ENCODE data around the gene MAML3.

The MAML3 gene

DNA sequence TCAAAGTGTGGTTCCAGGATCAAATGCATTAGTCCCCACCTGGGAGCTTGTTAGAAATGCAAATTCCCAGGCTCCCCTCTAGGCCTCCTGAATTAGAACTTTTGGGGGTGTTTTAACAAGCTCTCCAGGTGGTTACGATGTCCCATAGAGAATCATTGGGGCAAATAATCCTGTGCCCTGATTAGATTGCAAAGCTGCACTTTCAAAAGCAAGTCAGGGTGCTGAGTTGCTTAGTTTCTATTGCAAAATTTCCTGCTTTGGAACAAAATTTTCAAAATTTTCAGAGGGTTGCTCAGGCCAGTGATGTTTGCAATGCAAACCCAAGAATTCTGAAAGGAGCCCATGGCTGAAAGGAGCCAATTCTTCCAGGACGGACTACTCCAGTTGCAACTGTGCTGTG, 417.3 kb downstream of the MAML3 start:
- no peak overlapping the region for H3K4me3 ChIP-seq (replicated peaks in 1 of 2; ENCODE audit: low read depth in 2 of 2, low read length in 2 of 2)
- DNase-seq (ENCODE audit: low read depth in 2 of 2) = peak in 1 of 2 donors; percentile 19
- TF ChIP-seq, protein P1, sequence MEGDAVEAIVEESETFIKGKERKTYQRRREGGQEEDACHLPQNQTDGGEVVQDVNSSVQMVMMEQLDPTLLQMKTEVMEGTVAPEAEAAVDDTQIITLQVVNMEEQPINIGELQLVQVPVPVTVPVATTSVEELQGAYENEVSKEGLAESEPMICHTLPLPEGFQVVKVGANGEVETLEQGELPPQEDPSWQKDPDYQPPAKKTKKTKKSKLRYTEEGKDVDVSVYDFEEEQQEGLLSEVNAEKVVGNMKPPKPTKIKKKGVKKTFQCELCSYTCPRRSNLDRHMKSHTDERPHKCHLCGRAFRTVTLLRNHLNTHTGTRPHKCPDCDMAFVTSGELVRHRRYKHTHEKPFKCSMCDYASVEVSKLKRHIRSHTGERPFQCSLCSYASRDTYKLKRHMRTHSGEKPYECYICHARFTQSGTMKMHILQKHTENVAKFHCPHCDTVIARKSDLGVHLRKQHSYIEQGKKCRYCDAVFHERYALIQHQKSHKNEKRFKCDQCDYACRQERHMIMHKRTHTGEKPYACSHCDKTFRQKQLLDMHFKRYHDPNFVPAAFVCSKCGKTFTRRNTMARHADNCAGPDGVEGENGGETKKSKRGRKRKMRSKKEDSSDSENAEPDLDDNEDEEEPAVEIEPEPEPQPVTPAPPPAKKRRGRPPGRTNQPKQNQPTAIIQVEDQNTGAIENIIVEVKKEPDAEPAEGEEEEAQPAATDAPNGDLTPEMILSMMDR (IDR thresholded peaks at IDR 0.05; ENCODE audit: low read depth, low read length) = no peak

DNA sequence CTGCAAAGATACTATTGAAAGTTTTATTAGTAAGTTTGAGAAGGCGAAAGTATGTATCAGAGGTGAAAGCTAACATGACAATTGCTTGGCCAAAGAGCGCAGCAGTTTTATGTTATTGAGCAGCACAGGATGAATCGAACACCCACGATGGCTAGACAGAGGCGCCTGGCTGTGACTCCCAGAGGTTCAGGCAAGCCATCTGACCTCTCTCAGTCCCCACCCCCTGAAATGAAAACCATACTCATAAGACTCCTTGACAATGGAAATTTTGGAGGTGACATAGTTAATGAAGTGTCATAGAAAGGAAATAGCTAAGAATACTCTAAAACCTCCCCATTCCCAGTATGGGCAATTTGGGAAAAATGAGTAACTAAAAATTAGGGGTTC, 417.7 kb downstream of the MAML3 start:
- TF ChIP-seq, protein P1 (IDR thresholded peaks at IDR 0.05; ENCODE audit: low read depth, low read length) = no peak
- no peak overlapping the region for H3K4me3 ChIP-seq (replicated peaks in 1 of 2; ENCODE audit: low read depth in 2 of 2, low read length in 2 of 2)
- DNase-seq (ENCODE audit: low read depth in 2 of 2) = peak in 1 of 2 donors; percentile 17

- peak overlapping the region; percentile 40 to 49 for H3K4me3 ChIP-seq (replicated peaks in 1 of 2; ENCODE audit: low read depth in 2 of 2, low read length in 2 of 2)
- TF ChIP-seq, protein P1 (IDR thresholded peaks at IDR 0.05; ENCODE audit: low read depth, low read length) = no peak
- DNase-seq (ENCODE audit: low read depth in 2 of 2) = peak; percentile 14 to 22
These were observed 418.4 kb downstream of the MAML3 start for GRCh38 chr4:139735381-139736273.

GRCh38 chr4:139734875-139735380, 419.1 kb downstream of the MAML3 start:
- peak; percentile 71 to 88 for DNase-seq (ENCODE audit: low read depth in 2 of 2)
- TF ChIP-seq, protein P1 (IDR thresholded peaks at IDR 0.05; ENCODE audit: low read depth, low read length) = peak; percentile 46
- H3K4me3 ChIP-seq (replicated peaks in 1 of 2; ENCODE audit: low read depth in 2 of 2, low read length in 2 of 2) = peak overlapping the region; percentile 40 to 49

DNA sequence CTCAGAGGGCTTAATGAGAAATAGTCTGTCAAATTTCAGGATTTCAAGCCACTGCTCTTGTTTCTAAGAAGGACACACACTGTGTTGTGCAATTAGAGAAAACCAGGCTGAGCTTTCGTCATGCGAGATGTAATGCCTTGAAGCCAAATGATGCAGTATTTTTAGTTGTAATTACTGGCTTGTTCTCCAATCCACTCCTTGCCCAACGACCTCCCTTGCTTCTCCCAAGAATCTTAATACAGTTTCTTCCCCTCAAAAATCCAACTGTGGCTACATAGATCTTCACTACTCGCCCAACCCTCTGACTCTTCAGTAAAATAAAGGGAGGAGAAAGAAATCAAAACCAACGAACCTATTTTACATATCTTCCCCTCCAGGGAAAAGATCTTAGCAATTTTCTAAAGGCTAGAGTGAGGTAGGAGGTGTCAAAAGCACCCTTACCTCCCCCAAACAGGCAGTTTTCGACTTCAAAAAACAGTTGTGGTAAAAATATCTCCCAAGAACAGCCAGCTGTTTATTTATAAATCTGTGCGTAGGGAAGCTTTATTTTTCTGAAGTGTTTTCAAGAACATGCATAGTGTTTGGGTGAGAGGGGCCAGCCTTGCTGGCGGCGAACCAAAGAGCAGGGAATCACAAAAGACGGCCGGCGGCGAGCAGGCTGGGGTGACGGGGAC, 419.6 kb downstream of the MAML3 start:
- TF ChIP-seq, protein P1 (IDR thresholded peaks at IDR 0.05; ENCODE audit: low read depth, low read length) = no peak
- DNase-seq (ENCODE audit: low read depth in 2 of 2) = peak; percentile 77 to 85
- peak overlapping the region; percentile 34 to 49 for H3K4me3 ChIP-seq (replicated peaks in 1 of 2; ENCODE audit: low read depth in 2 of 2, low read length in 2 of 2)

GRCh38 chr4:139732991-139733570, 420.9 kb downstream of the MAML3 start:
- no peak overlapping the region for H3K4me3 ChIP-seq (replicated peaks in 1 of 2; ENCODE audit: low read depth in 2 of 2, low read length in 2 of 2)
- TF ChIP-seq, protein P1 (IDR thresholded peaks at IDR 0.05; ENCODE audit: low read depth, low read length) = no peak
- DNase-seq (ENCODE audit: low read depth in 2 of 2) = peak in 1 of 2 donors; percentile 34
